ENCODE data around the gene CD93.

CD93 gene

DNA sequence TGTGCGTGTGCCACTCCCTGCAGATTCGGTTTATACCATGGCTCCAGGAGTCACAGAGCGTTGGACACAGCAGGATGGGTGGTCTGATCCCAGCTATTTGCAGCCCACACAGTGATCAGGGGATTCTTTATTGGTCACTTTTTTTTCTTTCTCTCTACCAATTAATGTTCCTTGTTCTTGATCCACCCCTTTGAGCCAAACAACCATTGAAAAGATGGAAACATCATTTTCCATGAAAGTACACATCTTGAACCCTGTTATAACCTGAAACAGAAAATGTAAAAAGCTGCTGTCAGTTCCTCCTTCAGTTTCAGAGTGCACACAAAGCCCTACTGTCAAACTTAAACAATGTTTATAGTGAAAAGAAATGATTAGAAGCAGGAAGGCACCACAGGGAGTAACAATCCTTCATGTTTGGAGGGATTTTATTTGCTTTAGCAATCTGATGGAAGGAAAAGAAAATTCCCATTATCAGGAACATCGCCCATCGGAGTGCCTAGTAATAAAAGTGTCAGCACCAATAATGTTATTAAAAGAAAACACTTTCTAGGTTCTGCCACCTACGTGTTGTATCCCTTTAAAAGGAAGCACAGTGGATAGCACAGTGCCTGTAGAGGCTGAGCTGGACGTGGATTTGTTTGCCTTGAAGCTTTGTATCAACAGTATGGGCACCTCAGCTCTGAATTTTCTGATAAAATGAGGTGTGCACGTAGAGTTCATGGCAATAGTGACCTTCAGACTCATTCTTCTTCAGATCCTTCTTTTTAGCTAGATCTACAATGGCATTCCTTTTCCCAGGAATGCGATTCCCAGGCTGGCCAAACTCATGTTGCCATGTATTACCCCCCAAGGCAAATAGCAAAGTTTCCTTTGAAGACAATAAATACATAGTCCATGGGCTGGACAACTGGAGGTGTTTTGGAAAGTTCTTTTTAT is 20.6 kb downstream of the CD93 start:
- Mint-ChIP-seq H3K27me3 (peaks cover 13% of the 10 kb centered on the region), H3K27ac (ENCODE audit: low read depth) (no peak overlapping the region), H3K36me3 (ENCODE audit: insufficient read depth) (no peaks in the 10 kb centered on the region), H3K9me3 (no peaks in the 10 kb centered on the region), H3K4me3 (no peak overlapping the region), H3K4me1 (no peaks in the 10 kb centered on the region)
- ATAC-seq (replicated peaks; ENCODE audit: extremely low read depth, poor library complexity, severe bottlenecking) (no peak), DNase-seq (ENCODE audit: low spot score in 2 of 2) (no peak)

DNA sequence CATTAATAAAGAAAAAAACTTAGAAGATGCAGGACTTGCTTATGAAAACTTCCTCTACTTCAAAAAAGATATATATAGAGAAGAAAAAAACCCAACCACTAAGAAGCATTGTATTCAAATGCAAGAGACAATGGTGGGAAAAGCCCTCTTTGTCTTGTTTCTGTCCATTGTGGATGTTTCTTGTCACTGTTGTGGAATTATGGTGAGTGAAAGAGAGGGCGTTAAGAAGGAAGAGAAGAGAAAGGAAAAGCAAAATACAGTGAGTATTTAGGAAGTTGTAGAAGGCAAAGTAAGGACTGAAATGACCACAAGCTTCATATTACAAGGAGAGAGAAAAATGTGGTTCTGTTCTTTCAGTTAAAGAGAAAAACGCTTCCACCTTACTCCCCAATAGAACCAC is 22.5 kb downstream of the CD93 start:
- DNase-seq (ENCODE audit: low spot score in 2 of 2) (no peak), ATAC-seq (replicated peaks; ENCODE audit: extremely low read depth, poor library complexity, severe bottlenecking) (no peak)
- Mint-ChIP-seq H3K4me3 (no peak overlapping the region), H3K4me1 (no peaks in the 10 kb centered on the region), H3K36me3 (ENCODE audit: insufficient read depth) (no peaks in the 10 kb centered on the region), H3K27ac (ENCODE audit: low read depth) (no peak overlapping the region), H3K9me3 (no peaks in the 10 kb centered on the region), H3K27me3 (peaks cover 13% of the 10 kb centered on the region)

DNA sequence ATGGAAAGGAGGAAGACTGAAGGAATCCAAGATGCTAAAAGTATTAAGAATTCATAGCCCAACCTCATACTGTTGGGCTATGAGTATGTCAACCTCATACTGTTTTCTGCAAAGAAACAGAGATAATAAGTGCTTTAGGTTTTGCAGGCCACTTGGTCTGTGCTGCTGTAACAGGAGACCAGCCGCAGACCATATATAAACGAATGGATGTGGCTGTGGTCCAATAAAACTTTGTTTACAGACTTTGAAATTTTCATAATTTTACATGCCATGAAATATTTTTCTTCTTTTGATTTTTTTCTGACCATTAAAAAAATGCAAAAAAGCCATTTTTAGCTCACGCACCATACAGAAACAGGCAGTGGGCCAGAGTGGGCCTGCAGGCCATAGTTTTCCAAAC is 23.0 kb downstream of the CD93 start:
- H3K27ac Mint-ChIP-seq (ENCODE audit: low read depth) = no peak overlapping the region
- H3K4me1 Mint-ChIP-seq = no peaks in the 10 kb centered on the region
- no peaks in the 10 kb centered on the region for H3K36me3 Mint-ChIP-seq (ENCODE audit: insufficient read depth)
- H3K4me3 Mint-ChIP-seq = no peak overlapping the region
- H3K27me3 Mint-ChIP-seq = peaks cover 13% of the 10 kb centered on the region
- no peak for ATAC-seq (replicated peaks; ENCODE audit: extremely low read depth, poor library complexity, severe bottlenecking)
- H3K9me3 Mint-ChIP-seq = no peaks in the 10 kb centered on the region
- DNase-seq (ENCODE audit: low spot score in 2 of 2) = no peak

DNA sequence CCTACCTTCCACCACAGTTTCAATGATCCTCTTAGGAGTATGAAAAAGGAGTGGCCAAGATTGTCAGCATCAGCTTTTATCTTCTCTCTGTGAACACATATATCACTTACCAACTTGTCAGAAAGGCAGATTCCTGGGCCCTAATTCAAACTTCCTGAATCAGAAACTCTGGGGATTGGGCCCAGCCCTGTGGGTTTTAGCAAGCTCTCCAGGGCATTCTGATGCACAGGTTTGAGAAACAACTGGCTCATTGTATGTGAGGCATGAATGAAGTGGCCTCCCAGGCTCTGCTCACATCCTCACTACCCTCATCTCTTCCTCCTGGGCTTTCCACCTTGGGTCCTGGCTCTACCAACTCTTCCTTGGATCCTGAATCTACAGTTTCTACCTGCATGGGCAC is 23.5 kb downstream of the CD93 start:
- H3K9me3 Mint-ChIP-seq = no peaks in the 10 kb centered on the region
- H3K36me3 Mint-ChIP-seq (ENCODE audit: insufficient read depth) = no peaks in the 10 kb centered on the region
- no peak for ATAC-seq (replicated peaks; ENCODE audit: extremely low read depth, poor library complexity, severe bottlenecking)
- H3K27ac Mint-ChIP-seq (ENCODE audit: low read depth) = no peak overlapping the region
- no peaks in the 10 kb centered on the region for H3K4me1 Mint-ChIP-seq
- DNase-seq (ENCODE audit: low spot score in 2 of 2) = no peak
- no peak overlapping the region for H3K4me3 Mint-ChIP-seq
- H3K27me3 Mint-ChIP-seq = peaks cover 13% of the 10 kb centered on the region

DNA sequence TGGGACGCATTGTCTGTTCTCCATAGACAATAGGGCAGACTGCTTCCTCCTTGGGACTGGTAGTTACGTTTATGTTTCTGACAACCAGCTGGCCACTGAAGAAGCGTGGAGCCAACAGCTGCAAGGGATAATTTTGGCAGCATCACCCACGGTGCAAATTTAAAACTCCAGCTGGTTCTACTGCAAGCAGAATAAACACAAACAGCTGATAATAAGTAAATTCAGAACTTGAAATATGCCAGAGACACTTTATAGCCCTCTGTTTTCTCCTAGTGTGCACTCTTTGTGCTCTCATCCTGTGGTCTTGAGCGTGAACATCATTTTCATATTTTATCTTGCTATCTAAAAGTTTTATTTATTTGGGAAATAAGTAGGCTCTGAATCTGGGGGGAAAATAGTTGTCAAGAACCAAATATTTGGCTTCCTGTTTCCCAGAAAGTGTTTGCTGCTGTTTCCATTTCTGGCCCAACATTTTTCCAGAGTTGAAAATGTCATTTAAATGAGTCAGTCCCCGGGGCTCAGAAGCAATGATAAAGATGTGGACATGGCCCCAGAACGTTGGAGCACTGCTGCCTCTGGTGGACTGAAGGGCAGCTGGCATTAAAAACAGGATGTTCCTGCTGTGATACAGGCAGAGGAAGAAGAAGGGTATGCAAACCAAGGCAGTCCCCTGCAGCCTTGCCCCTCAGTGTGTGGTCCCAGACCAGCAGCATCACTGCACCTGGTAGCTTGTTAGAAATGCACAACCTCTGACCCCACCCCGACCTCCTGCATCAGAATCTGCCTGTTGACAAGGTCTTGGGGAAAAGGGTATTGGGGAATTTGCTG is 24.2 kb downstream of the CD93 start:
- ATAC-seq (replicated peaks; ENCODE audit: extremely low read depth, poor library complexity, severe bottlenecking) = no peak
- no peak for DNase-seq (ENCODE audit: low spot score in 2 of 2)
- Mint-ChIP-seq H3K4me1 (no peaks in the 10 kb centered on the region), H3K4me3 (no peak overlapping the region), H3K27me3 (peaks cover 13% of the 10 kb centered on the region), H3K27ac (ENCODE audit: low read depth) (no peak overlapping the region), H3K36me3 (ENCODE audit: insufficient read depth) (no peaks in the 10 kb centered on the region), H3K9me3 (no peaks in the 10 kb centered on the region)

DNA sequence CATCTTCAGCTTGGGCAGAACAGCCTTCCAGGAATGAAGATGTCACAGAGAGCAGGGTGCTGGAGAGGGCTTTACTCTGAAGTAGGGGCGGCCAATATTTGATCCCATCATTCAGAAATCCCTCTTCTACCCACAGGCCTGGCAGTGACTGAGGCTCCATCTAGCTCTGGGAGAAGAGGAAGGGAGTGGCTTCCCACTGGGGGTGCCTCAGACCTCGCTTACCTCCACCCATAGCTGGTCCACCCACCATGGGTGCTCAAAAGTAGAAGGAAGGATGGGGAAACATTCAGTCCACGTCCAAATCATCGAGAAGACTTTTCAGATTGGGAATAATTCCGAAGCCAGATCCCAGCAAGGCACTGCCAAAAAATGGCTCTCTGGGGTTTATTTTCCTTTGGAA is 24.9 kb downstream of the CD93 start:
- no peak for DNase-seq (ENCODE audit: low spot score in 2 of 2)
- no peaks in the 10 kb centered on the region for H3K9me3 Mint-ChIP-seq
- H3K36me3 Mint-ChIP-seq (ENCODE audit: insufficient read depth) = no peaks in the 10 kb centered on the region
- H3K4me1 Mint-ChIP-seq = no peaks in the 10 kb centered on the region
- ATAC-seq (replicated peaks; ENCODE audit: extremely low read depth, poor library complexity, severe bottlenecking) = no peak
- no peak overlapping the region for H3K27ac Mint-ChIP-seq (ENCODE audit: low read depth)
- H3K27me3 Mint-ChIP-seq = peaks cover 13% of the 10 kb centered on the region
- H3K4me3 Mint-ChIP-seq = no peak overlapping the region

DNA sequence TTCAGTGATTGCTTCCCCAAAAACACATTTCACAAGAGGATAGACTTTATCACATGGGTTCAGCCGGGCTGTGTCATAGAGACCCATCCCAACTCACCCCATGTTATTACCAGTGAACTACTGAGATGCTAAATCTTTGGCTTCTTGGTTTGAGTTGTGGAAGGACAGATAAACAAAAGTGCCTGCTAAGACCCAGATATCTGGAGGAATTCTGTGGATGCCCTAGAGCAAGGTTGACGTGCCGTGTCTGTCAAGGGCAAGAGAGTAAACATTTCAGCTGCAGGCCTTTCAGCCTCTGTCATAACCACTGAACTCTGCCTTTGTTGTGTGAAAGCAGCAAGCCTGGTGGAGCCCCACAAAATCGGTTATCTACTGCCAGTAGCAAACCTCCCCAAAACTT is 25.5 kb downstream of the CD93 start:
- Mint-ChIP-seq H3K36me3 (ENCODE audit: insufficient read depth) (no peaks in the 10 kb centered on the region), H3K27ac (ENCODE audit: low read depth) (no peak overlapping the region), H3K4me3 (no peak overlapping the region), H3K27me3 (peaks cover 13% of the 10 kb centered on the region), H3K4me1 (no peaks in the 10 kb centered on the region), H3K9me3 (no peaks in the 10 kb centered on the region)
- DNase-seq (ENCODE audit: low spot score in 2 of 2) (no peak), ATAC-seq (replicated peaks; ENCODE audit: extremely low read depth, poor library complexity, severe bottlenecking) (no peak)

DNA sequence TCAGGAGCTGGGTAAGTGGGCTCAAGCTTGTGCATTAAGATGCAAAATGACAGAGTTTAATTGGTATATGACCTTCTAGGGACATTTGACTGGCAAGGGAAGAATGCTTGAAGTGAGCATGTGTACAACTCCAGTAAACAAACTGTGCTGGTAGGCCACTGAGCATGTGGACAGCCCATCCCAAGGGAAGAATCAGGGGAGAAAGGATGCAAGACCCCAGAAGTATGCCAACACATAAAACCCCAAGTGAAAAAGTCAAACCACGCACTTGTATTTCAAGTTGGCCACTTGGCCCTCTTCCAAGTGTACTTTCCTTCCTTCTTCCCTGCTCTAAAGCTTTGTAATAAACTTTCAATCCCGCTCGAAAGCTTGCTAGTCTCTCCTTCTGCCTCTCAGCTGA is 26.3 kb downstream of the CD93 start:
- H3K27me3 Mint-ChIP-seq = peaks cover 7% of the 10 kb centered on the region
- H3K9me3 Mint-ChIP-seq = no peaks in the 10 kb centered on the region
- H3K27ac Mint-ChIP-seq (ENCODE audit: low read depth) = no peak overlapping the region
- H3K4me1 Mint-ChIP-seq = no peaks in the 10 kb centered on the region
- no peak for ATAC-seq (replicated peaks; ENCODE audit: extremely low read depth, poor library complexity, severe bottlenecking)
- H3K4me3 Mint-ChIP-seq = no peak overlapping the region
- no peak for DNase-seq (ENCODE audit: low spot score in 2 of 2)
- H3K36me3 Mint-ChIP-seq (ENCODE audit: insufficient read depth) = no peaks in the 10 kb centered on the region

DNA sequence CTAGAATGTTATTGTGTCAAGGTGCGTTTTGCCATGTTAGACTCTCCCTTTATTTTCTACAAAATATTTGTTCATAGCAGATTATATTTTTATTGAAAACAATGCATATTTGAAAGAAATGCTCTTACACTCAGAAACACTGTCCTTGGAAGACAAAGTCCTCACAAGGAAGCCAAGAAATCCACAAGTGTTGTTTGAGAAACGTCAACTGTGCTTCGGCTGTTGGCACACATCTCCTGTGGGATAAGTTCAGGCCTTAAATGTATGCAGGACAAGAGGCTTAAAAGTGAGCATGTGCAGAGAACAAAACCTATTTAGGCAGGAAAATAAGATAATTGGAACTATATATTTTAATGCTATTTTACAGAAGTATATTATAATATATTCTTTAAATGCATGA is 27.1 kb downstream of the CD93 start:
- Mint-ChIP-seq H3K9me3 (no peaks in the 10 kb centered on the region), H3K36me3 (ENCODE audit: insufficient read depth) (no peaks in the 10 kb centered on the region), H3K27me3 (no peaks in the 10 kb centered on the region), H3K4me3 (no peak overlapping the region), H3K27ac (ENCODE audit: low read depth) (no peak overlapping the region), H3K4me1 (no peaks in the 10 kb centered on the region)
- ATAC-seq (replicated peaks; ENCODE audit: extremely low read depth, poor library complexity, severe bottlenecking) (no peak), DNase-seq (ENCODE audit: low spot score in 2 of 2) (no peak)

DNA sequence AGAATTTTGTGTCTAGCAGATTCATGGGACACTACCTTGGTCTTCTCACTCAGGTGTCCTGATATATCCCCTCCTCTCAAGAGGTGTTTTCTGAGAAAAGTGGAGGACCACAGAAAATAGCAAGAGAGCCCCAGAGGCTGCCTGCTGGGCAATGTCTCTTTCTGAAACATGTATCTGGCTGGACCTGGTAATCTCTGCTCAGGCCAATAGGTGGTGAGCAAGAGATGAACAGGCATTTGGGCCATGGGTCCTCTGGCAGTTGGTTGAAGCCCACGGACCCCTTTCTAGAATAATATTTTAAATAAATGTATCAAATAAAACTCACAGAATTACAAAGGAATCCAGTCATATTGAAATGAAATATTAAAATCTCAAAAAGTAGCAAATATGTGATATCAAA is 27.9 kb downstream of the CD93 start:
- H3K9me3 Mint-ChIP-seq = no peaks in the 10 kb centered on the region
- no peak overlapping the region for H3K27ac Mint-ChIP-seq (ENCODE audit: low read depth)
- H3K4me1 Mint-ChIP-seq = no peaks in the 10 kb centered on the region
- DNase-seq (ENCODE audit: low spot score in 2 of 2) (no peak), ATAC-seq (replicated peaks; ENCODE audit: extremely low read depth, poor library complexity, severe bottlenecking) (no peak)
- H3K4me3 Mint-ChIP-seq = no peak overlapping the region
- no peaks in the 10 kb centered on the region for H3K36me3 Mint-ChIP-seq (ENCODE audit: insufficient read depth)
- peaks cover 7% of the 10 kb centered on the region for H3K27me3 Mint-ChIP-seq

DNA sequence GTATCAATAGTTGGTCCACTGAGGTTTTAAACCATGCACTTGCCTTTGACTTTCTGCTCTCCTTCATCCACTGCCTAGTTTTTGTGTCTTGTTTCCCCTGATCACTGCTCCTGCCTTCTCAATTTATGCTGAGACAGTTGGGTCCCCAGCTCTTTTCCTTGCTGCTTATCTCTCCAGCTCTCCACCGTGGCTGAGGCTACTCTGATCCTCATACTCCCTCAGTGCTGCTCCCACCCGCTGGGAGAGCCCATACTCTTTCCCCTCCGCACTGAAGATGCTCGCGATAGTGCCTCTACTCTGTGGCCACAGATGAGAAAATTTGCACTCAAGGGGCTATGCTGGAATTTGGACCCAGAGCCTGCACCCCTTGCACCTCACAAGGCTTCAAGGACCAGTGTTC is 33.2 kb downstream of the CD93 start:
- H3K4me3 Mint-ChIP-seq = no peak overlapping the region
- H3K9me3 Mint-ChIP-seq = no peaks in the 10 kb centered on the region
- DNase-seq (ENCODE audit: low spot score in 2 of 2) (no peak), ATAC-seq (replicated peaks; ENCODE audit: extremely low read depth, poor library complexity, severe bottlenecking) (no peak)
- peaks cover 4% of the 10 kb centered on the region for H3K4me1 Mint-ChIP-seq
- peaks cover 43% of the 10 kb centered on the region for H3K27me3 Mint-ChIP-seq
- no peak overlapping the region for H3K27ac Mint-ChIP-seq (ENCODE audit: low read depth)
- H3K36me3 Mint-ChIP-seq (ENCODE audit: insufficient read depth) = no peaks in the 10 kb centered on the region

DNA sequence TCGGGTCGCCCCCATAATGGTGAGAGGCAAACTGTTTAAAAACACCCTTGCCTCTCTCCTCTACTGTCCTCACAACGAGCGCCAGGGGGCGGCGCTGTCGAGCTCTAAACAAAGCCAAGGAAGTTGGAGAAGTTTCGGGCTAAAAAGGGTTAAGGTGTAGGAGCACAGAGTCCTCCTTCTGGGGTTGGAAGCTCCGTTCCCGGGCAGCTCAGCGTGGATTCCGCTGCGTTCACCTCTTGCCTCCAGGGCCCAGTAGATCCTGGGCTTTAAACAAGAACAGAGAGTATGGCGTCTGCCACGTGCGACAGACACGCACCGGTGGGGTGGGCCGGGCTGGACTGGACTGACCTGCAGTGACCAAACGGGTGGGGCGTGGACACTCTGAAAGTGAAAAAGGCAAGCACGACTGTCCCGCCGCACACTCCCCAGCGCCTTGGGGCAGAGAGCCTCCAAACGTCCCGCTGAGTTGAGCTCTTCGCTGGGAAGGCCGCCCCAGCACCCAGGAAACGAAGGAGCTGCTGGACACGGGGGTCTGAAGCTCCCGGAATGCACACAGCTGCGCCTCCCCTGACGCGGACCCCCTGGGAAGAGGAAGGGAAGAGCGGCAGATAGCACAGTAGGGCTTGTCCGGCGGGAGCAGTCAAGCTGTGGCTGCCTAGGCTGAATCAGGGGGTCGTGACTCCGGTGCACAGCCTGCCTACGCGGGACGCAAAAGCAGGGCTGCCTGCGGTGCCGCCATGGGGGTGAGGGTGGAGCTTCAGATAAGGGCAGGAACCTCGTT is 35.1 kb downstream of the CD93 start:
- Mint-ChIP-seq H3K9me3 (no peaks in the 10 kb centered on the region), H3K27ac (ENCODE audit: low read depth) (no peak overlapping the region), H3K27me3 (peaks cover 55% of the 10 kb centered on the region), H3K36me3 (ENCODE audit: insufficient read depth) (peaks cover 2% of the 10 kb centered on the region), H3K4me1 (peaks cover 4% of the 10 kb centered on the region), H3K4me3 (peak overlapping the region; percentile 18)
- no peak for ATAC-seq (replicated peaks; ENCODE audit: extremely low read depth, poor library complexity, severe bottlenecking)
- DNase-seq (ENCODE audit: low spot score in 2 of 2) = no peak
